ENCODE results near the gene DCPS.

Gene DCPS

DNA sequence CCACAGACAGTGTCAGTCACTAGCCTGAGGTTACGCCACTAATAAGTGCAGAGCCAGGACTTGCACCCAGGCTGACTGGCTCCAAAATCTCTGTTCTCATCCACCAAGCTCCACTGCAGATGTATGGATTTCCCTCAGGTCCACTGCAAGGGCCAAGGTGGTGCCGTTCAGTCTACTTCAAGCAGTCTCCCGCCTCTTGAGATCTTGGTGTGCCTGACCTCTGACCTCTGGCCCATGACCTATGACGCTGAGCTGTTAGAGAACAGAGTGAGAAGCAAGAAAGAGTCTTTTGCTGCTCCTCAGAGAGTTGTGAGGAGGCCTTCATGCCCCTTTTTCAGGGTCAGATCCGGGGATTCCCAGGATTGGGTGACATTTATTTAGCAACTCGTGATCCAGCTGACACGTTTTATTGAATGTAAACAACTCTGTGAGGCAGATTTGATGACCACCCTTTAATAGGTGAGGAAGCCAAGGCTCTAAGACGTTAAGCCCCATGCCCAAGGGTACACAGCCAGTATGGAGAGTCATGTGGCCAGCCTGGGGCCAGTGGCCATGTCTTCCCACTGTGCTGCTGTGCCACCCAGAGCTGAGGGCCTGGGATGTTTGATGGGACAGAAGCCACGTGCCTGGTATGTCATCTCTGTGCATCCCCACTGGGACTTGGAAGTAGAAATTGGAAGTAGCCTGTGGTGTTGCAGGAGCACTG, 25.2 kb downstream of the DCPS start:
- DNase-seq = no peak

DNA sequence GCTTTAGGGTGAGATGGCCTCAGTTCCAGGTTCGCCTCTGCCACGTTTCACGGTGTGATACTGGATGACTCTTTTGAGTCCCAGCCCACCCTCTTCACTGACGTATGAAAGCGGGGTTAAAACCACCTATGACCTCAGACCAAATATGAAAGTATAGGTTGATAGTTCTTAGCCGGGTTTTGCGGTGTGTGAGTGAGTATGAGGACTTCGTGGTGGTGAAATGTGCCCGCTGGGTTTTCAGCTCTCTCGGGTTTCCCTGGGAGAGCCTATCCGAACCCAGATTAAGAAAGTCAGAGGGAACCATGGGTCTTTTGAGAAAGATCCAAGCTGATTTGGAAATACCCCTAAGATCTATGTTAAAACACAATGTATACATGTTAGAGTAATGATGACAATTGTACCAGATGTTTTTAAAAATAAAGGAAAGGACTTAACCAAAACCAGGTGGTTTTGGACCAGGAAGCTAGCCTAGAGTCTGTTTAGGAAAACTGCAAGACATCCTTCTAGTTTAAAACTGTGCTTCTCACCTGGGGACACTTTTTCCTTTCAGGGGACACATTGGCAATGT, 25.9 kb downstream of the DCPS start:
- DNase-seq = no peak

DNA sequence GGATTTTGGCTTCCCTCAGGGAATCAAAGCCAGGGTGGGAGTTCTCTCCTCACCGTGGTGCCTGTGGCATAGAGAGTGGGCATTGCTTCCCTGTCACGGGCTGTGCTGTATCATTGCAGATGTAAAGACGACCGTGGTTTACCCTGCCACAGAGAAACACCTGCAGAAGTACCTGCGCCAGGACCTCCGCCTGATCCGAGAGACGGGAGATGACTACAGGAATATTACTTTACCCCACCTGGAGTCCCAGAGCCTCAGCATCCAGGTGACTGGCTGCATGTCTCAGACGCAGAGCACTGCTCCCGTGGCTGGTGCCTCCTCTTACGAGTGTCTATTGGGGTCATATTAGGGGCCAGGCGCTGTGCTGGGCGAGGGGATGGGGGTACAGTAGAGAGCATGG, 27.4 kb downstream of the DCPS start:
- no peak for DNase-seq

DNA sequence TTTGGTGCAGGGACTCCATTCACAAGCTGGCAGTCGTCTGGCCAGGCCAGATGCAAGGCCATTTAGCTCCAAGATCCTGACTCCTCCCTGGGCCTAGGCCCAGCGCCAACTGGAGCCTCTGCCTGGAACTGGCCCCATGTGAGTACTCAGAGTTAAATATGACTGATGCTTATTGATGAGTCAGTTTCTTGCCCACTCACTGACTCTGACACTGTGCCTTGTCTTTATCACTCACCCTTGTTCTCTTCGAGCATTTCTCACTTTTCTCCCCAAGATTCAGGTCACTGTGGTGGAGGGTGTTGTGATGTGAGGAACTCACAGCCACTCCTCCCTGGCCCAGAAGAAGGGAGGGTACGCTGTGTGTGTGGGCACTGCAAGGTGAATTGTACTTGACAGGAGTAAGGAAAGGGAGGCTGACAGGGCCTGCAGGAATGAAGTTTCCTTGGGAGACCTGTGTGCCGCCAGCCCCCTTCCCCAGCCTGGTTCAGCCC, 28.4 kb downstream of the DCPS start:
- no peak for DNase-seq

DNA sequence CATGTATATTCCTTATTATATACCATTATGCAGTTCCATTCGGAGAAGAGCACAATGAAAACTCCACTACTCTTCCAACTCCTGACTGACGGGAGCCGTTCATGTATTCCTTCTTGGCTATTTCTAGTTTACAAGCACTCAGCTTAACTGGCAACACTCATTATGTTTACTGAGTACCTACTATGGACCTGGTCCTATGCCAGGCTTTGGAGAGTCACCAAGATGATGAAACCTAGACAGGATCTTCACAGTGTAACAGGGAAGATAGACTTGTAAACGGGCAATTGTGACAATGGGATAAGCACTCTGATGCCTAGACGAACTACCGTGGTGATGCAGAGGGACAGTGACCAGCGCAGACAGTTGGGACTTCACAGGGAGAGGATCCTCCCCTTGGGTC, 29.3 kb downstream of the DCPS start:
- DNase-seq = no peak

DNA sequence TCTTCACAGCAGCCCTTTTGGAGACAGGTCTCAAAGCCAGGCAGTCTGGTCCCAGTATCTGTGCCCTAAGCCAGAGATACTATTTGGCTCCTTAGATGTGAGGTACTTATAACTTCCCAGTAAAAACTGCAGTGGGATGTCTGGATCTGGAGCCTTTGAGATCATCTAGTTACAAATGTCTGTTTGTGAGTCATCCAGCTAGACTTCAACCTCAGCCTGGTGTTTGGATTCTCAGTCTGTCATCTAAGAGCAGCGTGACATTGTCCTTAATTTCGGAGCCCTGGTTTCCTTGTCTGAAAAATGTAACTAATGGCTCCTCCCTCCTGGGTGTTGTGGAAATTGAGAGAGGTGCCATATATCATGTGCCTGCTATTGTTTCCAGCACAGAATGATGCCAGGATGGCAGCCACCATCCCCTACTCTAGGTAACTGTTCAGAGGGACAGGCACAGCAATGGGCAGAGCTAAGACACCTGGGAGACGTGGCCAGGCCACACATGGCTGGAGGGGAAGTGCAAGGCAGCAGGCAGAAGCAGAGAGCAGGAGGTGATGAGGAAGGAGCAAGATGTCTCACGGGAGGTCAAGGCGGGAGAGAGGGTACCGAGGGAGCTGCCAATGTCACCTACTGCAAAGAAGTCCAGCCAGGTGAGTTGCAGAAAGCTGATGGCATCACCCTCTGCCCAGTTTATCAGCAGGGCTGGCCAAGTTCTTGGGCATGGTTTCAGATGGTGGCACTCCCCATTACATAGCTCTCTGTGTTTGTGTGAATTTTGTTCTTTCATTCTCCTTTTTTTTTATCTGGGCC, 31.0 kb downstream of the DCPS start:
- DNase-seq = no peak

DNA sequence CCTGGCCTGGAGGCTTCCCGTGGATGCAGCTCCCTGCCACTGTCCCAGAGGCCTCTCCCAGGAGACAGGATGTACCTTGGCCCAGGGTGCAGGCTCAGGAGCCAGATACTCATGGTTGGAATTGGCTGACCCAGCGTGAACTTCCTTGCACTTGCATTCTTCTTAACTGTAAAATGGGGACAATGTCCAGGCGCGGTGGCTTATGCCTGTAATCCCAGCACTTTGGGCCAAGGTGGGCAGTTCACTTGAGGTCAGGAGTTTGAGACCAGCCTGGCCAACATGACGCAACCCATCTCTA, 31.6 kb downstream of the DCPS start:
- DNase-seq = no peak

DNA sequence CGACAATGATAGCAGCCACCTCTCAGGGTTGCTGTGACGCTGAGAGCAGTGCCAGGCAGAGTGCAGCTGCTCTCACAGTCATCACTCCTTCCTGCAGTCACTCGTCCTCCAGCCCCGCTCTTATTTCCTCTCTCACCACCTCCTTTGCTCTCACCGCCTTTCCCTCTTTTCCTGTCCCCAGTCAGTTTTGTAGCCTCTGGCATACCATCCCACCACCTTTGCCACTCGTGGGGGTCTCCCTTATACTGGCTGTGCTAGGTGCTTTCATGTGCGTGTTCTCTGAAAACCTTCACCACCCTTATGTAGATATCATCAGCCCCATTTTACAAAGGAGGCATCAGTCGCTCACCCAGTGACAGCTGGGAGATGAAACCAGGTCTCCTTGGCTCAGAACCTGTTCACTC, 32.3 kb downstream of the DCPS start:
- DNase-seq = no peak

DNA sequence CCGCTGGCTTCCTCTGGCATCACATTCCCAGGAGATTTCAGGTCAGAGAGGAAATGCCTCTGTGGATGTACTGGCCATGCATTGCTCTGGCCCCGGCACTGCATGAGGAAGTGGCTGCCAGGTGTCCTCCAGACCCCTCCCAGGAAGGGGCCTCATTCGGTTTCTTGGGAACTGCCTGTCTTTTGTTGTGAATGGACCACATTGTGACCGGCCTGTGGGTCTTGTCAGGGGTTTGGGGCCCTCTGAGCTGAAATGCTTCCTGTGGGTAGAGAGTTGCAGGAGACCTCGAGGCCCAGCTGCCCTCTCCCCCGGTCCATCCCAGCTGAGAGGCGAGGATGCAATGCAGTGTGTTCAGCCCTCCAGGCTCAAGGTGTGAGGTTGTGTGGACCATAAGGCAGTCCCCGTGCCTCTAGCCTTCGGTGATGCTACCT, 32.8 kb downstream of the DCPS start:
- no peak for DNase-seq

DNA sequence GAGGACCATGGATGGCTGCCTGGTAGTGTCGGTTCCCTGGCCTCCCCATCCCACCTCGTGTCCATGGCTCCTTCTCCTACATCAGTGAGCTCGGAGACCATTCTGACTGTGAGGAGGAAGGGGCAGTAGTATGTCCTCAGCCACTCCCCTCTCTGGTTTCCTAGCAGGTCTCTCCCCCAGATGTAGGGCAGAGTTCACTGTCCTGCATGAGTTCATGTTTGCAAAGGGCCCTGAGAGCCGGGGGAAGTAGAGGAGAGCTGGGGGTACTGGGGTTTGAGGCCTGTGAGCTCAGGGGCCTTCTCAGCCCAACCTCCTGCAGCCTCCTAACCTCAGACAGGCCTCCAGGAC, 33.2 kb downstream of the DCPS start:
- no peak for DNase-seq

DNA sequence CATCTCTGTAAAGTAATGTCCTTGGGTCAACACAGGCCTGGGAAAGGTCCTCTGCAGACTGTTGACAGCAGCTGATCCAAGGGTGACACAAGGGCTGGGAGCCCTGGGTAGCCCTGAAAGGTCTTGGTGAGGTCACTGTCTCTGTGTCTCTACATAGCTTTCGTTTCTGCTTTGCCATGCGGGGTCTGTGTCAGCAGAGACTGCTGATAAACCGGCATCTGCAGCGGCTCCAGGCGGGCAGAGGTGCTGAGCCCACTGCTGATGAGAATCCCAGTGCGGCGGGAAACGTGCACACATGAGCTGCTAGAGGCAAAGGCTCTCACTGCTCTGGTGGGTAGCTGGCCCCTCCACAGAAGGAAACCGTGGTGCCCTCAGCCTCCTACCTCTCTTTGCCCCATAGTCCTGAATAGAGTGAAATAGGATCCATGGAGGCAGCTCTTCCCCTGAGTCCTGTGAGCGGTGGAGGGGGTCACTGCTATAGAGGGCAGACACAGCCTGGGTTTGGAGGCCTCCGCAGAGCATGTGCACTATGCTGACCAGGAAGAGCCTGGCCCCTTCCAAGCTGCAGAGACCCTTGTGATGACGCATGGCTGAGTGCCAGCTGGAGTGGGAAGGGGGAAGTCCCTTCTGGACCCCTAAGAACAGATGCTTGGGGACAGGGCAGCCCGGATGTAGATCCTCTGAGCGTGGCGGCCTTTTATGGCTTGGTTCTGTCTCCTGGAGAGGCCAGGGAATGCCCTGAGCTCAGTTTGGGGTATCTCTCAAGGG, 33.8 kb downstream of the DCPS start:
- no peak for DNase-seq

DNA sequence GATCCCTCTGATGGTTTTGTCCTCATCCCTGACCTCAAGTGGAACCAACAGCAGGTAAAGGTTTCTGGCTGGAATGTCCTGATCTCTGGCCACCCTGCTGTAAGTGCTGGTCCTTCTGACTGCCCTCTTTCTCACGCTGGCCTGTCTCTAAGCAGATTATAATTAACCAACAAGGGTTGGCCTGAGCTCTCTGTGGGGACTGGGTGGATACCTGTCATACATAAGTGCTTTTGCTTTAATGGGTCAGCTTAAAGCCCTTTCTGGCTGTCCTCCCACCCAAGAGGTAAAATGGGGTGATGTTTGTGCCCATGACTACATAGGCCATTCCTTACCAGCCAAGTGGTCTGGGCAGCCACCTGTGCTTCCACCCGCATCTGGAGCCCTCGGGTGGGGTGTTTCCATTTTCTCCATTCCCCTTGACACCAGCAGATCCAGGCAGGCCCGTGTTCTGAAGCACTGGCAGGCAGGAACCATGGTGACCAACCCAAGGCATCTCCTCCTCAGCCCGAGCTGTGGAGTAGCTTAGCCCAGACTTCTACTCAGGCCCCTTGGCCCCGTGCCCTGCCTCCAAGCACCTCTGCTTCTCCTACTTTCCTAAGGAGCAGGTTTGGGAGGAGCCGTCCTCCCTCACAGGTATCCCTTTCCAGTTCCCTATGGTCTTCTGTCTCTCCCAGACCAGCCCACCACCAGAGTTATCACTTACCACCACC, 34.6 kb downstream of the DCPS start:
- no peak for DNase-seq

DNA sequence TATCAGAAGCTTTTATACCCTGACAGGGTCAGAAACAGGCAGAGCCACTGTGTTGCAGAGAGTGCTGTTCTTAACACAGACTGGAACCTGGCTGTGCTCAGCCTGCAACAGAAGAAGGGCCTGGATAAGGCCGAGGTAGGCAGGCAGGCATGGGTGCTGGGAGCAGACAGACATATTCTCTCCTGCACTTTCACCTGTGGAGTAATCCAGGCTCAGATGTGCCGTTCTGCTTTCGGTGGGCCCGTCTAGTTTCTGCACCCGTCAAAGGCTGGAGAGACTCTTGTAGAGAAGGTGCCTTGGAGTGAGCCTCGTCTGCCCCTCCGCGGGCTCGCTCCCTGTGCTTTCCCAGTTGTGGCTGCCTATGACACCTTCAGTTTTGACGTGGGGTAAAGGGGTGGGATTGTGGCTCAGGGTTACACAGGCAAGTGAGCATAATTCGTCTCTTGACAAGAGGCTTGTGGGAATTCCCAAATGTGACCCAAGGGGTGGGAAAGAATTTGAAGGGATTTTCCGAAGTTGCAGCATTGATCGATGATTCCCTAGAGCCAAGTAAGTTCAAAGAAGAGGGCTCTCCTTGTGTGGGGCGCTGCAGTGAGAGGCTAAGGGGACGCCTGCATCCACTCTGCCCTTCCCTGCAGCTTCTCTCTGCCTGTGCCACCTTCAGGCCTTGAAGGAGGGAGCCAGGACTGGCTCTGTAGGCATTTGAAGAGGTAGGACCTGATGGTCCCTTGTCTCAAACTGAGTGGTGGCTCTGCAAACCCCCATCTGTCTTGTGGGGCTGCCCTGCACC, 35.4 kb downstream of the DCPS start:
- no peak for DNase-seq

DNA sequence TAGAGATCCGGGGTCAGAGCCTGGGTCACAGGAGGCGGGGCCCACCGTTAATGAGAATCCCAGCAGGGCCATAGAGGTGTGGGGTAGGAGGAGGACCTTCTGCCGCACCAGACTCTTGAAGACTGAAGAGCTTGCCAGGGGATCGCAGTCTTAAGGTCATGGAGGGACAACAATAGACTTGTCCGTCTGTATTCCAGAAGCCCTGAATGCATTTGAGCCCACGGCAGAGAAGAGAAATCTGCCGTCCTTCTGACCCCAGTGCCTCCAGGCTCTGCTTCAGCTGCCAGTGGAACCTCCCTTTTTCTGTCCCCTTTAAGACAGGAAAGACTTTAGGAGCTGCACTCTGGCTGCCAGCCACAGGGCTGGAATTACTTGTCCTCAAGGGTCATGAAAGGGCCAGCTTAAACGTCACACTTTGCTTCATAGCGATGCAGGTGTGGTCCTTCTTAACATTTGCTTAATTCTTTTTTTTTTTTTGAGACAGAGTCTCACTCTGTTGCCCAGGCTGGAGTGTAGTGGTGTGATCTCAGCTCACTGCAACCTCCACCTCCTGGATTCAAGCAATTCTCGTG, 36.1 kb downstream of the DCPS start:
- DNase-seq = no peak

DNA sequence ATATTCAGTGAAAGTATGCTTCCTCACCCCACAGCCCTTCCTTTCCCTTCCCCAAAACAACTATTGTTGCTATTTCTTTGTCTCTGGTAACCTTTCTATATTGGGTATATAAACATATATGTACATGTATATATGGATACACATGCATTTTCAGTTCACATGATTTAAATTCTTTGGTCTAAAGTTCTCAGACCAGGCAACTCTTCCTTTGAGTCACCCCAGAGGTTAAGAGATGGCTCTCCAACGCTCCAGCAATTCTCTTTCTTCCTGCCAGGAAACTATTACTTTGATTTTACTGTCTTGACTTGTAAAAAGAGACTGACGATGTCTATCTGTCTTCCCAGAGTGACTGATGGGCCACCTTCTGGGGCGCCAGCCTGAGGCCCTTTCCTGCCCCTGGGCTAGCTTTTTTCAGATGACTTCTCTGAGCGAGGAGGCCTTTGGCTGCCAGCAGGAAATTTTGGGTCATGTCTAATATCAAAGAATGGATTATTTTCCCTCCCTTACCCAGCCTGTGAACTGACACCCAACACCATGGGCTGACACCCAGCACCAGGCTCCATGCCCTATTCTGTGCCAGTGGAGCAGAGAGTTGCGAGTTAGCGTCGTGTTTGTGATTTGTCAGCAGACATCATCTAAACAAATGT, 37.2 kb downstream of the DCPS start:
- no peak for DNase-seq

DNA sequence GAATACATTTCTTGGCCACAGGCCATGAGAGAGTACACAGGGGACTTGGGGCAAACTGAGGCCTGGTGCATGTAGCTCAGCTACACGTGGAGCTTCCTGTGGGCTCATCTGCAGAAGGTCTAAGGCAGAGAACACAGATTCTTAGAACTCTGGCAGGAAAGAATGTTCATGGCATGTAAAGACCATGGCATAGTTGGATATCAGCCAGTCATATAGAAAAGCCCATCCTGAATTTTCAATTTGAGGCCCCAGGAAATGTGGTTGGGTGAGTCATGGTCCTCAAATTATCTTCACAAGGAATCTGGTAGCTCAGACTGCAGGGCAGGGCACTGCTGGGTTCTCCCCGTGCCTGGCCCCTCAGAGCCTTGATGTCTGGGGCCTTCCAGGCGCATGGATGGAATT, 37.9 kb downstream of the DCPS start:
- no peak for DNase-seq

DNA sequence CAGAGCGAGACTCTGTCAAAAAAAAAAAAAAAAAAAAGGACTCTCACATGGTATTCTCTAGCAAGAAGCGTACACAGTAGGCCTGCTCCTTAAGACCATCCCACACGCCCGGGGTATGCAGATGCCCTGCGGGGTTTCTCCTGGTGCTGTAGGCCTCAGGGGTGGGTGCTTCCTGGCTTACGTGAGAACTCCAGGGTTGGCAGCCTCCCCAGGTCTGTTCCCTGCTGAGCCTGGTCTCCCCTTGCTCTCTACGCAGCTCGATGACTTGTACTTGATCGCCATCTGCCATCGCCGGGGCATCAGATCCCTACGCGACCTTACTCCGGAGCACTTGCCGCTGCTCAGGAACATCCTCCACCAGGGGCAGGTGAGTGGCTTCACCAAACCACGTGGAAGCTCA, 39.2 kb downstream of the DCPS start:
- DNase-seq = no peak

DNA sequence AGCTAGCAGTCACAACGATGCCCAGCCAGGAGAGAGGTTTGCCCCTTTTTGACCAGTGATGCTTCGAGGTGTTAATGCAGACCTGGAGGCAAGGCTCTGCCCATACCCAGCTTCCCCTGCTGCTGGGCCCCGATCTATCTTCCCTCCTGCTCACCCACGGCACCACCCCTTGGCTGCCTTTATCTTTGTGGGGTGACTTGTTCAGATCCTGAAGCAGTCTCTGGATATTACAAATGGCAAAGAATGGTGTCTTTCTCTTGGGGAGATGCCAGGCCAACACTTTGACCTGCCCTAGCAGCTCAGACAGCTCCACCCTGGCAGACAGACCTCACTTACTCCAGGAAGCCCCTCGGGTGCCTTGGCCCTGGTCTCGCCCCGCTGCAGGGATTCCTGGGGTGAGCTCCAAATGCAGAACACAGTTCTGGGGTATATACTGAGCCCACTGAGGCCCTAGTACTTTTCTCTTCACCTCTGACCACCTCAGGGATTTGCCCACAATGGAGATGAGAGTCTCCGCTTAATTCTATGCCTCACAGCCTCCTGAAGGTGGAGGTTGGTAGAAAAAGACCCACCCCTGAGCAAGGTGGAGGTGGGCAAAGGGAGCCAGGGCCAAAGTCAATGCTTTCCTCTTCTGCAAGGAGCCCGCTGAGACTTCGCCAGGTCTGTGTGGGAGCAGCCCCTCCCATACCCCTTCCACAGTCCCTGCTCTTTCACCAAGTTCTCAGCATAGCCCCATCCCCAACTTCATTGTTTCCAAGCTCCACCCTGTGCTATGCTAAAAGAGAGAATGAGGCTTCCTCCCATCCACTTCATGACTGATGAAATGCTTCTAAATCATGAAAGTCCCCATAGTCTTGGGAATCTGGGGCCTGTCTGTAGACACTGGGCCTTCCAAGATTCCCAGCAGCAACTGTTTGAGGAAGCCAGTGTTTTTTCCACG, 40.6 kb downstream of the DCPS start:
- no peak for DNase-seq

DNA sequence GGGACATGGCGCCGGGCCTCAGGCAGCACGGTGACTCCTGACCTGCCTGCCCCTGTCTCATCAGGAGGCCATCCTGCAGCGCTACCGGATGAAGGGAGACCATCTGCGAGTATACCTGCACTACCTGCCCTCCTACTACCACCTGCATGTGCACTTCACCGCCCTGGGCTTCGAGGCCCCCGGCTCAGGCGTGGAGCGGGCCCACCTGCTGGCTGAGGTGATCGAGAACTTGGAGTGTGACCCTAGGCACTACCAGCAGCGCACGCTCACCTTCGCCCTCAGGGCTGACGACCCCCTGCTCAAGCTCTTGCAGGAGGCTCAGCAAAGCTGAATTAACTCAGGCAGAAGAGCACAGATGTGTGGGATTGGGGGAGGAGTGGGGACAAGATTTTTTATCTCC, 41.4 kb downstream of the DCPS start:
- DNase-seq = no peak
